Naive thymus-derived CD8-positive, alpha-beta T cell (primary cell): ENCODE results near the gene SPATA33. TPM values are rescaled to one million over a fixed set of nuclear protein-coding genes. Genes with fewer than 3 reads are reported as not detected.

Experiments used
- polyA plus RNA-seq, 3 donors: library from polyadenylated mRNA; unstranded; fragments of 300-500 nt; fragmentation: Illumina TruSeq; gene quantifications; one replicate each; pipeline ENCODE4 v1.2.3, GENCODE V29; 2021
- total RNA-seq, 8 experiments: library from RNA in 2 of 8; stranded (reverse) in 2 of 8; gene quantifications; one replicate each; pipeline ENCODE4 v1.2.3 and lab custom pipeline; 2021 to 2026

SPATA33 gene
- total and polyA plus RNA-seq, 5 experiments from 2014 or later: 1.7 to 7.7 (median 3.0) TPM

Other genes with a start within 250 kb of the SPATA33 start
- 100 to 1,000 TPM; 326 to 328 TPM for gene ANKRD11, start 167.3 kb upstream of the SPATA33 start, total RNA-seq
- gene ANKRD11, start 167.3 kb upstream of the SPATA33 start, polyA plus RNA-seq: 10 to 100 TPM in 2 of 3 donors, 1 to 10 TPM in 1; 8.9 to 61.1 (median 13.9) TPM
- 100 to 1,000 TPM; 164 to 169 TPM for gene SPG7, start 149.4 kb upstream of the SPATA33 start, total RNA-seq
- gene SPG7, start 149.4 kb upstream of the SPATA33 start, polyA plus RNA-seq: 10 to 100 TPM; 44.8 to 58.2 (median 44.9) TPM
- gene RPL13, start 97.2 kb upstream of the SPATA33 start, total RNA-seq: 1,000 to 10,000 TPM; 5,034 to 5,103 TPM
- 1,000 to 10,000 TPM; 5,034 to 7,902 (median 7,525) TPM for gene RPL13, start 97.2 kb upstream of the SPATA33 start, polyA plus RNA-seq
- under 1 TPM in 1 of 2 experiments, not detected in 1; 0.23 TPM for gene CPNE7, start 82.1 kb upstream of the SPATA33 start, total RNA-seq
- under 1 TPM in 1 of 3 donors, not detected in 2; 0.53 TPM for gene CPNE7, start 82.1 kb upstream of the SPATA33 start, polyA plus RNA-seq
- gene DPEP1, start 44.2 kb upstream of the SPATA33 start, total RNA-seq: not detected
- gene DPEP1, start 44.2 kb upstream of the SPATA33 start, polyA plus RNA-seq: not detected
- gene CHMP1A, start 128 bp upstream of the SPATA33 start, total RNA-seq: 10 to 100 TPM; 75.3 to 75.4 TPM
- 10 to 100 TPM; 48.9 to 58.3 (median 52.7) TPM for gene CHMP1A, start 128 bp upstream of the SPATA33 start, polyA plus RNA-seq
- 100 to 1,000 TPM; 129 to 135 TPM for gene CDK10, start 28.9 kb downstream of the SPATA33 start, total RNA-seq
- gene CDK10, start 28.9 kb downstream of the SPATA33 start, polyA plus RNA-seq: 10 to 100 TPM; 25.4 to 63.3 (median 27.3) TPM
- gene SPATA2L, start 43.9 kb downstream of the SPATA33 start, total RNA-seq: 1 to 10 TPM; 6.9 to 8.1 TPM
- gene SPATA2L, start 43.9 kb downstream of the SPATA33 start, polyA plus RNA-seq: 1 to 10 TPM; 3.5 to 6.4 (median 5.4) TPM
- gene VPS9D1, start 63.1 kb downstream of the SPATA33 start, total RNA-seq: 10 to 100 TPM; 16.5 to 17.0 TPM
- gene VPS9D1, start 63.1 kb downstream of the SPATA33 start, polyA plus RNA-seq: 1 to 10 TPM in 1 of 3 donors, under 1 TPM in 2; 0.53 to 1.3 (median 0.91) TPM
- 100 to 1,000 TPM; 168 to 171 TPM for gene ZNF276, start 63.7 kb downstream of the SPATA33 start, total RNA-seq
- gene ZNF276, start 63.7 kb downstream of the SPATA33 start, polyA plus RNA-seq: 10 to 100 TPM; 15.0 to 56.0 (median 19.6) TPM
- 1 to 10 TPM; 3.7 to 6.1 TPM for gene FANCA, start 158.8 kb downstream of the SPATA33 start, total RNA-seq
- 1 to 10 TPM in 2 of 3 donors, under 1 TPM in 1; 0.98 to 7.4 (median 1.5) TPM for gene FANCA, start 158.8 kb downstream of the SPATA33 start, polyA plus RNA-seq
- 1 to 10 TPM; 1.0 to 2.3 TPM for gene SPIRE2, start 170.6 kb downstream of the SPATA33 start, total RNA-seq
- gene SPIRE2, start 170.6 kb downstream of the SPATA33 start, polyA plus RNA-seq: under 1 TPM in 1 of 3 donors, not detected in 2; 0.16 TPM
- gene TCF25, start 215.8 kb downstream of the SPATA33 start, total RNA-seq: 100 to 1,000 TPM; 260 to 294 TPM
- gene TCF25, start 215.8 kb downstream of the SPATA33 start, polyA plus RNA-seq: 100 to 1,000 TPM in 1 of 3 donors, 10 to 100 TPM in 2; 86.8 to 107 (median 95.4) TPM